Stimulated activated CD4-positive, alpha-beta T cell treated with anti-CD3 and anti-CD28 coated beads, Interleukin-4, amount 100 ng/mL, for 24 hours (primary cell): Measurements from ENCODE around the gene TAX1BP3.
"Not testable (repeated sequence)": the region's sequence is repeated elsewhere in the genome, so short reads cannot be mapped to it uniquely, and the experiment has no call there.

ENCODE experiments used
- DNase-seq: peaks from one replicate; pipeline ENCODE4 v3.0.0-alpha.2; 2020

The TAX1BP3 gene, protein sequence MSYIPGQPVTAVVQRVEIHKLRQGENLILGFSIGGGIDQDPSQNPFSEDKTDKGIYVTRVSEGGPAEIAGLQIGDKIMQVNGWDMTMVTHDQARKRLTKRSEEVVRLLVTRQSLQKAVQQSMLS

GRCh38 chr17:3668279-3669084, at the start of gene TAX1BP3, which contains the start of gene EMC6:
Gene TAX1BP3 (minus strand): TSS chr17:3668578. CDS start chr17:3668526, 52 bp downstream.
Gene EMC6 (plus strand): TSS chr17:3668812. CDS start chr17:3669147, 335 bp downstream.
- peak; percentile 98 for DNase-seq

GRCh38 chr17:3715296-3715695, 46.9 kb upstream of the TAX1BP3 start:
- no peak for DNase-seq

DNA sequence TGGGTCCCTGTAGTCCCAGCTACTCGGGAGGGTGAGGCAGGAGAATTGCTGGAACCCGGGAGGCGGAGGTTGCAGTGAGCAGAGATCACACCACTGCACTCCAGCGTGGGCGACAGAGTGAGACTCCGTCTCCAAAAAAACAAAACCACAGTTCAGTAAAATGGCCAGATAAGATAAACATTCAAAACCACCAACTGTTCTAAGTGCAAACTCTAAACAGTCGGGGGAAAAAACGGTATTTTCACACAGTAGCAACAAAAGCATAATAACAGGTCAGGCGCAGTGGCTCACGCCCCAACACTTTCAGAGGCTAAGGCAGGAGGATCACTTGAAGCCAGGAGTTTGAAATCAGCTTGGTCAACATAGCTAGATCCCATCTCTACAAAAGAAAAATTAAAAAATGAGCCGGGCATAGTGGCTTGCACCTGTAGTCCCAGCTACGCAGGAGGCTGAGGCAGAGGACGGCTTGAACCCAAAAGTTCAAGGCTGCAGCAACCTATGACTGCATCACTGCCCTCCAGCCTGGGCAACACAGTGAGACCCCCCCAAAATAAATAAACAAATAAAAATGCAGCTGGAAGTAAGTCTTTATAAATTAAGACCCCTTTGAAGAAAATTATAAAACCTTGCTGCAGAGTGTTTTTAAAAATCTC, 44.6 kb upstream of the TAX1BP3 start:
- no peak for DNase-seq

- peak; percentile 82 for DNase-seq
These were observed 42.6 kb upstream of the TAX1BP3 start for GRCh38 chr17:3710951-3711383.

DNA sequence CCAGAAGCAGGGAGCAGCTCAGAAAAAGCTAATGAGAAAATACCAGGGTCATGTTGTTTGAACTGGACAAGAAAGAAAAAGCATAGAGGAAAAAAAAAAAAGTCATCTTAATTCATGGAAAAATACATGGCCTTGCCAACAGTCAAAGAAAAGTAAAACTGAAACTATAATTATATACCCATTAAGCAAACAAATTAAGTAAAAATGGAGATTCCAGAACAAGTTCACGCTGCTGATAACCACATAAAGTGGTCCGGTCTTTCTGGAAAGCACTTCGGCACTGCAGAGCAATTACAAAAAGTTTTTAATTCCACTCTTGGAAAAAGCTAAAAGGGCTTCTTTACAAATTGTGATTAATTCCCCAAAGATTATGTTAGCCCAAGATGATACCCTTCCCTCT, 40.0 kb upstream of the TAX1BP3 start:
- DNase-seq: no peak

GRCh38 chr17:3705718-3705984, 37.3 kb upstream of the TAX1BP3 start:
- DNase-seq: not testable (repeated sequence)

DNA sequence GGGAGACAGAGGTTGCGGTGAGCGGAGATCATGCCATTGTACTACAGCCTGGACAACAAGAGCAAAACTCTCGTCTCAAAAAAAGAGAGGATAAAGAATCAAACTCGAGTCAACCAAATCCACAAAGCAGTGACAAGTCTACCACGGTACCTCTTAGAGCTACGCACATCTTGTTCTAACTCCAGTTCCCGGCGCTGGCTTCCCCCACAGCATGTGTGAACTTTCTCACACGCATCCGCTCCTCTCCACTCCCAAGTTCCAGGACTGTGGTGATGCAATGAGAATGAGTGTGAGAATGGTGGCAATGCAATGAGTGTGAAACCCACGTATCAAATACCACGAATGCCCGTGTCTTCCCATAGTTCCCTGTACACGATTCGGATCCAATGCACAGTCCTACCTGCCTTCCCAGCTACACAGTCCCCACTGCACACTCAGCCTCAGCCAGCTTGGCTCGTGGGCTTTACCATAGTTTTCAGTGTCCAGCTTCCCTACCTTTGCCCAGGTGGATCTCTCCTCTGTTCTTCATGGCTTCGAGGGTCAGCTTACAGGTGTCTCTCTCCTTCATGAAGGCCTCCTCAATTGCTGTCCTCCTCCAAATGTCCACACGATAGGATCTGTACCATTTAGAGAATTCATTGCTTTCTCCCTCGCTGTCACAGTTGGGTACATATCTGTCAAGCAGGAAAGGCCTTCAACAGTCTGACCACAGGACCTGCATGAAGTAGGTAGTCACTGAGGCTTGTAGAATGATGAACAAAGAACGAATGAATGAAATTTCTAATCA, 36.7 kb upstream of the TAX1BP3 start:
- no peak for DNase-seq

GRCh38 chr17:3702041-3702539, 33.7 kb upstream of the TAX1BP3 start:
- DNase-seq: not testable (repeated sequence)

DNA sequence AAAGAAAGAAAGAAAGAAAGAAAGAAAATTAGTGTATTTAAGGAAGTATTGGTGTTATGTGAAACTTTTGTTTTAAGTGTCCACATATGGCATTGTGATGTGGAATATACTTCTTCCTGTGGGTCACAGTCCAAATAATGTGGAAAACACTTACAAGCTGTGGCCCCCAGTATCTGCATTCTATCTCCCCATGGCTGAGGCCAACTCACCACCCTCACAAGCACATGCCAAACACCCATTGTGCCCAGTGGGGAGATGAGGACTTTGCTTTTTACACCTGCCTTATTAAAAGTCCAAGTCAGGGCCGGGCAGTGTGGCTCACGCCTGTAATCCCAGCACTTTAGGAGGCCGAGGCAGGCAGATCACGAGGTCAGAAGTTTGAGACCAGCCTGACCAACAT, 31.6 kb upstream of the TAX1BP3 start:
- DNase-seq: no peak

DNA sequence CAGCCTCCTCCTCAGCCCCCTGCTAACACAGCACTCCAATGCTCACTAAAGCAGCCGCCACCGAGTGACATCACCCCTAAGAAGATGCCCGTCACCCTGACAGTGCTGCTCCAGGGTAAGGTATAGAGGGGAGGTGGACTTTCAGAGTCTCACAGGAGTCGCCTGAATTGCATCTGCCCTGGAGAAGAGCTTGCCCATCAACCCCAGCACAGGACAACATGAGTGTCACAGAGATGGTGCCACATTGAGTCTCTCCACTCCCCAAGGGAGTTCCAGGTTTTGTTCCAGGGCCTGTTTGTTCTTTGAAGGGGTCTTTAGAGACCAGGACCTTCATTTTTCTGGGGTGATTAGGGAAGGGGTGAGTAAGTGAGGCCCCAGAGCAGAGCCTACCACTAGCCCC, 29.8 kb upstream of the TAX1BP3 start:
- DNase-seq: no peak

DNA sequence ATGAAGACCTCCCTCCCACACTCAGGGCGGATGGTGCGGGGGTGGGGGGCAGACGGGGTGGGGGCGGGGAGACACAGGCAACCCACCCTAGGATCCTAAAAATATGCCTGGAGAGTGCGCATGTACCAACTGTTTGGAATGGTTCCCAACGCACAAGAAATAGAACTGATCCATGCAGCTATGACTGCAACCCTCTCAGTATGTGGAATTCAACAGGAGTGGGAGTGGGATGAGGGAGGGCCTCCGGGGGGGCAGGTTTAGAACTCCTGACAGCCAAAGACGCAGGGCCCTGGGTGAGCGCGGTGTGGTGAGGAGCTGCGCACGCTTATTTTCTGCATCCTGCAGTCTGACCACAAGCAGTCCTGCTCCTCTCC, 28.7 kb upstream of the TAX1BP3 start:
- no peak for DNase-seq

GRCh38 chr17:3695723-3696411, 27.5 kb upstream of the TAX1BP3 start, which contains the start of gene P2RX5:
Gene P2RX5 (minus strand): TSS chr17:3696155. CDS start chr17:3696005, 150 bp downstream.
- DNase-seq: peak; percentile 32

GRCh38 chr17:3695129-3695722, 26.8 kb upstream of the TAX1BP3 start:
- no peak for DNase-seq

DNA sequence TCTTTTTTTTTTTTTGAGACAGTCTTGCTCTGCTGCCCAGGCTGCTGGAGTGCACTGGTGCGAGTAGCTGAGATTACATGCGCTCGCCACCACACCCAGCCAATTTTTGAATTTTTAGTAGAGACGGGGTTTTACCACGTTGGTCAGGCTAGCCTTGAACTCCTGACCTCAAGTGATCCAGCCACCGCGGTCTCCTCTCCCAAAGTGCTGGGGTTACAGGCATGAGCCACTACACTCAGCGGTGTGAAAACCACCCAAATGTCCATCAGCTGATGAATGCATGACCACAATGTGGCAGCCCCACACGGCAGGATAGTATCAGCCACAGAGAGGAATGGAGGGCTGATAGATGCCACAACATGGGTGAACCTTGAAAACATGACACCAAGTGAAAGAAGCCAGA, 25.5 kb upstream of the TAX1BP3 start:
- DNase-seq: peak; percentile 38

DNA sequence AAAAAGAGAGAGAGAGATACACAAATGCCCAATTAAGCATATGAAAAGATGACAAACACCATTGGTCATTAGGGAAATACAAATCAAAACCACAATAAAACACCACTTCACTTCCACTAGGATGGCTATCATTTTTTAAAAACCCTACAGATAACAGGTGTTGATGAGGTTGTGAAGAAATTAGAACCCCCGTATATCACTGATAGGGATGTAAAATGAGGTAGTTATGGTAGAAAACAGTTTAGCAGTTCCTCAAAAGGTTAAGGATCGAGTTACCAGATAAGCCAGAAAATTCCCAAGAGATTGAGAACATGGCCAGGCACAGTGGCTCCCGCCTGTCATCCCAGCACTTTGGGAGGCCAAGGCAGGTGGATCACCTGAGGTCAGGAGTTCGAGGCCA, 24.8 kb upstream of the TAX1BP3 start:
- DNase-seq: no peak

DNA sequence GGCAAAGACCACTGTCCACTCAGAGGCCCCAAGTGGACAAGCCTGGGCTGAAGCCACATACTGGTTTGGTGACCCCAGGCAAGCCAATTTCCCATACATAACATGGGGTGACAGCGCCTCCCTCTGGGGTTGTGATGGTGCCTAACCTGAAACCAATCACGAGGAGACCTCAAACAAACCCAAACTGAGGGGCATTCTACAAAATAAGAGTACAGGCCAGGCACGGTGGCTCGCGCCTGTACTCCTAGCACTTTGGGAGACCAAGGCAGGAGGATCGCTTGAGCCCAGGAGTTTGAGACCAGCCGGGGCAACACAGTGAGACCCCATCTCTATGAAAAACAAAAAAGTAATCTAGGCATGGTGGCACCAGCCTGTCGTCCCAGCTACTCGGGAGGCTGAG, 24.0 kb upstream of the TAX1BP3 start:
- DNase-seq: no peak

GRCh38 chr17:3691617-3692067, 23.3 kb upstream of the TAX1BP3 start:
- DNase-seq: no peak

DNA sequence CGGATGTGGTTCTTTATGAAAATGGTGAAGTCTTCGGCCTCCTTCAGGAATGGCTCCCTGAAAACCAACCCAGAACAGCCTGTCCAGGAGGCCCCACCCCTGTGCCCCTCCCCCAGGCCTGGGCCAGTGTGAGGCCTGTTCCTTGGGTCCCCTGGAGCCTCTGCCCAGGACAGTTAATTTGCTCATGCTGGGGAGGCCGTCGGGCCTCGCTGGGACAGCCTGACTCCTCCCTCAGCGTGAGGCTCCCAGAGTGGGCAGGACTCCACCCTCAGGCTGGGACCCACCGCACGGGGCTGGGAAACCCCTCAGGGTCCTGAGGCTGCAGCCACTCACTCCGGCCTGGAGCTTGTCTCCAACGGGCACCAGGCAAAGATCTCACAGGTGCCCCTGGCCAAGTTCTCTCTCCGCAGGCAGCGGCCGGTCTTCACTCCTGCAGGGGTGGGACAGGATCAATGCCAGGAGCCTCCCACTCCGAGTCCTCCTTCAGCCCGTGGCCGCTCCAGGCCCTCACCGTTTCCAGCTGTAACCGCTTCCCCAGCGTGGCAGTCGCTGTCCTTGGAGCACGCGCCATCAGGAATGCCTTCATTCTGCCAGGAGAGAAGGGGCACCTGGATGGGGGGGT, 21.8 kb upstream of the TAX1BP3 start:
- no peak for DNase-seq

- DNase-seq: no peak
These were observed 21.1 kb upstream of the TAX1BP3 start for GRCh38 chr17:3689262-3690093.

DNA sequence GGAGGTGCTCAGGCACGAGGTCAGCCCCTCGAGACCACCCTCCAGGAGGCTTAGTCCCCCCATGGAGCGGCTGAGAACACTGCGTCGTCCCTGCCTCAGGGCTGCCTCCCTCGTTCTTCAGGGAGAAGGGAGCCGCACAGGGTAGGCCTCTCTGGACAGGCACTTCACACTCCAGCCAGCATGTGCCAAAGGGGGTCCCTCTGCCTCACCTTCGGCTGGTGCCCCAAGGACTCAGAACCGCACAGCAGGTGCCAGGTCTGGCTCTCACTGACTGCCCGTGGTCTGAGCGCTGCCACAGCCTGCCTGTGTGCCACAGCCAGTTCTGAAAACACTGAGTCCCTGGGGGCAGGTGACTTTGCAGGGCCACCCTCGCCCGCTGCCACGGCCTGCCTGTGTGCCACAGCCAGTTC, 20.5 kb upstream of the TAX1BP3 start:
- DNase-seq: no peak
